ENCODE measurements around the gene MINDY1.

- TF ChIP-seq, protein P1, sequence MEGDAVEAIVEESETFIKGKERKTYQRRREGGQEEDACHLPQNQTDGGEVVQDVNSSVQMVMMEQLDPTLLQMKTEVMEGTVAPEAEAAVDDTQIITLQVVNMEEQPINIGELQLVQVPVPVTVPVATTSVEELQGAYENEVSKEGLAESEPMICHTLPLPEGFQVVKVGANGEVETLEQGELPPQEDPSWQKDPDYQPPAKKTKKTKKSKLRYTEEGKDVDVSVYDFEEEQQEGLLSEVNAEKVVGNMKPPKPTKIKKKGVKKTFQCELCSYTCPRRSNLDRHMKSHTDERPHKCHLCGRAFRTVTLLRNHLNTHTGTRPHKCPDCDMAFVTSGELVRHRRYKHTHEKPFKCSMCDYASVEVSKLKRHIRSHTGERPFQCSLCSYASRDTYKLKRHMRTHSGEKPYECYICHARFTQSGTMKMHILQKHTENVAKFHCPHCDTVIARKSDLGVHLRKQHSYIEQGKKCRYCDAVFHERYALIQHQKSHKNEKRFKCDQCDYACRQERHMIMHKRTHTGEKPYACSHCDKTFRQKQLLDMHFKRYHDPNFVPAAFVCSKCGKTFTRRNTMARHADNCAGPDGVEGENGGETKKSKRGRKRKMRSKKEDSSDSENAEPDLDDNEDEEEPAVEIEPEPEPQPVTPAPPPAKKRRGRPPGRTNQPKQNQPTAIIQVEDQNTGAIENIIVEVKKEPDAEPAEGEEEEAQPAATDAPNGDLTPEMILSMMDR (IDR thresholded peaks at IDR 0.05) = no peak
- no peak for TF ChIP-seq EP300 (IDR thresholded peaks at IDR 0.05)
Measured at GRCh38 chr1:150967936-150968335, 38.8 kb downstream of the MINDY1 start.

Data from tibial nerve (tissue), 4 donors.